ENCODE data around the gene PILRA. TPM values are rescaled to one million over a fixed set of nuclear protein-coding genes. Genes with fewer than 3 reads are reported as not detected.

PILRA gene
- total and polyA plus RNA-seq, 2 experiments from 2014 or later = 2.2 to 3.0 TPM

GRCh38 chr7:100370303-100370702, 3.0 kb upstream of the PILRA start:
- no peaks in the 10 kb centered on the region for H3K4me1 ChIP-seq (ENCODE audit: insufficient read depth)
- 10% methylated on average over 4 of the region's 4 CpGs for WGBS (ENCODE audit: low lambda C conversion rate, missing lambda C conversion rate)
- no peaks in the 10 kb centered on the region for H3K27me3 ChIP-seq
- H3K36me3 ChIP-seq (replicated peaks; ENCODE audit: insufficient read depth, low read depth) = no peaks in the 10 kb centered on the region
- H3K79me2 ChIP-seq = no peaks in the 10 kb centered on the region
- DNase-seq (ENCODE audit: low spot score) = no peak
- no peak overlapping the region for H2AFZ ChIP-seq
- H3K4me2 ChIP-seq = no peak overlapping the region
- no peak for TF ChIP-seq EZH2 (IDR thresholded peaks at IDR 0.05; ENCODE audit: borderline replicate concordance)
- TF ChIP-seq CTCF (IDR thresholded peaks at IDR 0.05; ENCODE audit: poor library complexity) = no peak
- no peak for TF ChIP-seq EZH2phosphoT487 (IDR thresholded peaks at IDR 0.05; ENCODE audit: low read depth, severe bottlenecking, unreplicated experiment)
- no peaks in the 10 kb centered on the region for H3K9me2 ChIP-seq (replicated peaks; ENCODE audit: insufficient read depth)
- H3K4me3 ChIP-seq = no peak overlapping the region
- no peak overlapping the region for H3K27ac ChIP-seq
- H4K20me1 ChIP-seq (ENCODE audit: insufficient read depth, poor library complexity, severe bottlenecking) = no peaks in the 10 kb centered on the region
- H3K9me3 ChIP-seq (ENCODE audit: low read depth) = no peaks in the 10 kb centered on the region

GRCh38 chr7:100370746-100371145, 2.5 kb upstream of the PILRA start:
- no peak overlapping the region for H3K27ac ChIP-seq
- TF ChIP-seq EZH2 (IDR thresholded peaks at IDR 0.05; ENCODE audit: borderline replicate concordance) (no peak), EZH2phosphoT487 (IDR thresholded peaks at IDR 0.05; ENCODE audit: low read depth, severe bottlenecking, unreplicated experiment) (no peak), CTCF (IDR thresholded peaks at IDR 0.05; ENCODE audit: poor library complexity) (no peak)
- WGBS (ENCODE audit: low lambda C conversion rate, missing lambda C conversion rate) = 88% methylated on average over 6 of the region's 6 CpGs

GRCh38 chr7:100371561-100372171, 1.6 kb upstream of the PILRA start:
- WGBS (ENCODE audit: low lambda C conversion rate, missing lambda C conversion rate) = 82% methylated on average over 7 of the region's 7 CpGs
- H3K27ac ChIP-seq = no peak overlapping the region

More at GRCh38 chr7:100370746-100371145, 2.5 kb upstream of the PILRA start:
- no peaks in the 10 kb centered on the region for H4K20me1 ChIP-seq (ENCODE audit: insufficient read depth, poor library complexity, severe bottlenecking)
- no peaks in the 10 kb centered on the region for H3K4me1 ChIP-seq (ENCODE audit: insufficient read depth)
- no peak overlapping the region for H3K4me2 ChIP-seq
- H2AFZ ChIP-seq = no peak overlapping the region
- no peaks in the 10 kb centered on the region for H3K36me3 ChIP-seq (replicated peaks; ENCODE audit: insufficient read depth, low read depth)
- H3K27me3 ChIP-seq = no peaks in the 10 kb centered on the region
- H3K79me2 ChIP-seq = no peaks in the 10 kb centered on the region
- DNase-seq (ENCODE audit: low spot score) = no peak
- no peak overlapping the region for H3K4me3 ChIP-seq
- H3K9me3 ChIP-seq (ENCODE audit: low read depth) = no peaks in the 10 kb centered on the region
- no peaks in the 10 kb centered on the region for H3K9me2 ChIP-seq (replicated peaks; ENCODE audit: insufficient read depth)

More at GRCh38 chr7:100371561-100372171, 1.6 kb upstream of the PILRA start:
- Histone ChIP-seq H3K36me3 (replicated peaks; ENCODE audit: insufficient read depth, low read depth) (no peaks in the 10 kb centered on the region), H4K20me1 (ENCODE audit: insufficient read depth, poor library complexity, severe bottlenecking) (no peaks in the 10 kb centered on the region), H3K27me3 (no peaks in the 10 kb centered on the region), H3K4me3 (no peak overlapping the region), H2AFZ (no peak overlapping the region), H3K79me2 (no peaks in the 10 kb centered on the region), H3K9me2 (replicated peaks; ENCODE audit: insufficient read depth) (no peaks in the 10 kb centered on the region), H3K4me2 (no peak overlapping the region), H3K4me1 (ENCODE audit: insufficient read depth) (no peaks in the 10 kb centered on the region), H3K9me3 (ENCODE audit: low read depth) (no peaks in the 10 kb centered on the region)
- no peak for DNase-seq (ENCODE audit: low spot score)
- TF ChIP-seq EZH2phosphoT487 (IDR thresholded peaks at IDR 0.05; ENCODE audit: low read depth, severe bottlenecking, unreplicated experiment) = no peak
- TF ChIP-seq EZH2 (IDR thresholded peaks at IDR 0.05; ENCODE audit: borderline replicate concordance) = no peak
- no peak for TF ChIP-seq CTCF (IDR thresholded peaks at IDR 0.05; ENCODE audit: poor library complexity)

All from hepatocyte (in vitro differentiated cells).